Measurements from ENCODE around the gene SLC27A3.

Gene SLC27A3, protein sequence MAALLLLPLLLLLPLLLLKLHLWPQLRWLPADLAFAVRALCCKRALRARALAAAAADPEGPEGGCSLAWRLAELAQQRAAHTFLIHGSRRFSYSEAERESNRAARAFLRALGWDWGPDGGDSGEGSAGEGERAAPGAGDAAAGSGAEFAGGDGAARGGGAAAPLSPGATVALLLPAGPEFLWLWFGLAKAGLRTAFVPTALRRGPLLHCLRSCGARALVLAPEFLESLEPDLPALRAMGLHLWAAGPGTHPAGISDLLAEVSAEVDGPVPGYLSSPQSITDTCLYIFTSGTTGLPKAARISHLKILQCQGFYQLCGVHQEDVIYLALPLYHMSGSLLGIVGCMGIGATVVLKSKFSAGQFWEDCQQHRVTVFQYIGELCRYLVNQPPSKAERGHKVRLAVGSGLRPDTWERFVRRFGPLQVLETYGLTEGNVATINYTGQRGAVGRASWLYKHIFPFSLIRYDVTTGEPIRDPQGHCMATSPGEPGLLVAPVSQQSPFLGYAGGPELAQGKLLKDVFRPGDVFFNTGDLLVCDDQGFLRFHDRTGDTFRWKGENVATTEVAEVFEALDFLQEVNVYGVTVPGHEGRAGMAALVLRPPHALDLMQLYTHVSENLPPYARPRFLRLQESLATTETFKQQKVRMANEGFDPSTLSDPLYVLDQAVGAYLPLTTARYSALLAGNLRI

DNA sequence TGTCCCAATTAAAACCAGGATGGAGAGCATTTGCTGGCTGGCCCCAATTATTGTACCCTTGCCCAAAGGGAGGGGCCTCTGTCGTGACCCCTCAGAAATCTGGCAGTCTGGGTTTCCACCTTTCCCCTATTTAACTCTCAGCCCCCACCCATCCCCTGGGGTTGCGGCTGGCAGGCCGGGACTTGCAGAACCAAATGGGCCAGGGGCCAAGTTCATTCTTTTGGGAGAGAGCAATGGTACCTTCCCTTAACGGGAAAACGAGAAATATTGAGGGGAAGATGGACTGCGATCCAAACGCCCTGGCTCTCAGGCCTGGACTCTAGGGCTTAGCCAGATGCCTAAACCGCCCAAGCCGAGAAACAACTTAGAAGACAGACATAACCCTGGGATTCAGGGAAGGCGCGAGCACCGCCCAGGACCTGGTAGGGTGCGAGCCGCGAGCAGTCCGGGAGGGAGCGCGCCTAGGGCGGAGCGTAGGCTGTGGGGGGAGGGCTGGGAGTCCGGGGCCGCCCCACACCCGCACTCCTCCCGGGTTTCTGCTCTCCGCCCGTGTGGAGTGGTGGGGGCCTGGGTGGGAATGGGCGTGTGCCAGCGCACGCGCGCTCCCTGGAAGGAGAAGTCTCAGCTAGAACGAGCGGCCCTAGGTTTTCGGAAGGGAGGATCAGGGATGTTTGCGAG, at the start of gene SLC27A3:
Gene SLC27A3 (plus strand): TSS at position 628 of the 678 bp plus-strand sequence. CDS start 91 bp downstream, outside the sequence.
- no peak for DNase-seq (ENCODE audit: low read depth, low spot score)

DNA sequence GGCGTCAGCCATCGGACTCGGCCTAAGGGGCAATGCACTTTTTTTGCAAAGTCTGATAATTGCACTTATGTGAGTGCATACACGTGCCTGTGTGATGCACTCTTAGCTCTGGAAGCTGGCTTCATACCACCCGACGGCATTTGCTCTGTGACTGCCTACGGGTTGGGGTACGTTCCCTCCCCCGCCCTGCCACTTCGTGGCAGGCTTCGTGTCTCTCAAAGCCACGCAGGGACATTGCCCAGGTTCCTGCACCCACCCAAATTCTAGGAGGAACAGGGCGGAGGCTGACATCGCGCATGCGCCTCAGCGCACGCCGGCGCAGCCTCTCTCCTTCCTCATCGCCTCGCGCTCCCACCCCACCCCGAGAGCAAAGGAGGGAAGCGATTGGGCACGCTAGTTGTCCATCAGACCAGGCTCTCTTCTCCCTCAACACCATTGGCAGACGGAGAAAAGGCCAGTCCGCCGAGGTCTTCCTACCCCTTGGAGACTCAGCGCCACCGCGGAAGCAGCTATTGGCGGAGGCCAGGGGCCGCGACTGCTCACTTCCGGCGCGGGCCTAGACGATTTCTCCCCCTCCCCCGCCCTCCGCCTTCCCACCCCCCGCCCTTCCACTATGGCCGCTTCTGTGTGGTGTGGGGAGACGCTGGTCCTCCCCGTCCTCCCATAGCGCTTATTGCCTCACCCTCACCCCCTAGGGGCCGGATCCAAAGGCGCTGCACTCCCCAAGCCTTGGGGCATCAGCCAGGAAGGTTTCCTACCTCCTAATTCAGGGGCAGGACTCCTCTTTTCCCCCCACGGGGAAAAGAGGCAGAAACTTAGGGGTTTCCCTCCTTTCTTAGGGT, 47.5 kb upstream of the SLC27A3 start, which contains the start of gene INTS3:
Gene INTS3 (plus strand): TSS at position 588 of the 842 bp plus-strand sequence. CDS start 585 bp downstream, outside the sequence.
- DNase-seq (ENCODE audit: low read depth, low spot score) = peak; percentile 100

DNA sequence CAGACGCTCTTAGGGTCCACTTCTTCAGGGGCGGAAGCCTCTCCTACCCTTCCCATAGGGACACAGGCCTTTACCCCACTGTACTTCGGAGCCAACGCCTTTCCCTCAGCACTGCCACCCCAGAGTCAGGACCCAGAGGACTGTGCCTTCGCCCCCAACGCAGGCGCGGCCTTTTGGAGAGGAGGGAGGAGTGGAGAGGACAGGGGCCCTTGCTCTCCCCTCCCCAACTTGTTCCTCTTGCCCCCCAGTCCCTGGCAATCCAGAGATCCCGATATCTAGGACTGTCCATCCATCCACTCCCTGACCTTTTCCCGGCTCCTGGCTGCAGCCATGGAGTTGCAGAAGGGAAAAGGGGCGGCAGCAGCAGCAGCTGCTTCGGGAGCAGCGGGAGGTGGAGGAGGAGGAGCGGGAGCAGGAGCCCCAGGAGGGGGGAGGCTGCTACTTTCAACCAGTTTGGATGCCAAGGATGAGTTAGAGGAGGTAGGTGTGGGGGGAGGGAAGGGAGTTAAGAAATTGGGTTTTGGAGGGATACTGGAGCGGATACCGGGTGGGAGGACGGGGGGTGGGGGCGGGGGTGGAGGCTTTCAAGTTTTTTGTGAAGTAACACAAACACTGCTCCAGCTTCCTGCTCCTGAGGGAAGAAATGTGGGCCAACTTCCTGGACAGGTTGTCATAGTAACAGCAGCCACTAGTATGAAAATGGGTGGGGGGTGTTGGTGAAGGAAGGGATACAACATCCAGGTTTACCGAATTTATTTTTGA, 46.7 kb upstream of the SLC27A3 start:
- peak; percentile 68 for DNase-seq (ENCODE audit: low read depth, low spot score)

DNA sequence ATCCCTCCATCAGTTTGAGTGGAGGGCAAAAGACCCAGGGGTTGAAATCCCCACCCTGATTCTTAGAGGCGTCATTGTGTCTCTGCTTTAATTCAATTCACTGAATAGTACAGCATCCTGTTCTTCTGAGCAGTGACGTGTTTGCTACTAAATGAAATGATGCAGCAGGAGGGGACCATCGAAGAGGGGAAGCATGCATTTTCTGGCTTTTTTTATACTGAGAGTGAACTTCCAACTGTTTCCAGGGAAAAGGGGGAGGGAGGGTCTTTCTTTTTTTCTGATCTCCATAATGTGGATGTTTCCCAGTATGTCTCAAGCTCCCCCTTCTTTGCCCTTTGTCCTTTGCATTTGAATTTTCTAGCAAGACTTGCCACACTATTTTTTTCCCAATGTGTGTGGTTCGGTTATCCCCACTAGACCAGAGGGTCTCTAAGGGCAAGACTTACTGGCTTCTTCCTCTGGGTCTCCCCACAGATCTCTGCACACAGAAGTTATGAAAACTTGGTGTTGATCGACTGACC, 44.7 kb upstream of the SLC27A3 start:
- DNase-seq (ENCODE audit: low read depth, low spot score) = no peak

DNA sequence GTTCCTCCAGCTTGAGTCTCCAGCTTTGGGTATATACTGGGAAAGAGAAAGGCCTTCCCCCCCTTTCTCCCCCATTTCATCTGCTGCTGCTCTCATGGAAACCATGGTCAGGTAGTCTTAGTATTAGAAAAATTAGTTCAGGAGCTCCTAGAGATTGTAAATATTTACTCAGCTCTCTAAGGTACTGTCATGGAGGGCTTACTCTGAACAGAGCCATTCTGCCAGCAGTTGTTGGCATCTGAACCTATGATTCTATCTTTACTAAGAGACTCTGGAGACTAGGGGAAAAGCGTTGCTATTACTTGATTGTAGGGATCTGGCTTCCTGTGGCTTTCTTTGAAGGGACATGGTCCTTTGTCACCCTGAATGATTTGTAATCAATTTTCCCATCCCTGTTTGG, 41.2 kb upstream of the SLC27A3 start:
- no peak for DNase-seq (ENCODE audit: low read depth, low spot score)

DNA sequence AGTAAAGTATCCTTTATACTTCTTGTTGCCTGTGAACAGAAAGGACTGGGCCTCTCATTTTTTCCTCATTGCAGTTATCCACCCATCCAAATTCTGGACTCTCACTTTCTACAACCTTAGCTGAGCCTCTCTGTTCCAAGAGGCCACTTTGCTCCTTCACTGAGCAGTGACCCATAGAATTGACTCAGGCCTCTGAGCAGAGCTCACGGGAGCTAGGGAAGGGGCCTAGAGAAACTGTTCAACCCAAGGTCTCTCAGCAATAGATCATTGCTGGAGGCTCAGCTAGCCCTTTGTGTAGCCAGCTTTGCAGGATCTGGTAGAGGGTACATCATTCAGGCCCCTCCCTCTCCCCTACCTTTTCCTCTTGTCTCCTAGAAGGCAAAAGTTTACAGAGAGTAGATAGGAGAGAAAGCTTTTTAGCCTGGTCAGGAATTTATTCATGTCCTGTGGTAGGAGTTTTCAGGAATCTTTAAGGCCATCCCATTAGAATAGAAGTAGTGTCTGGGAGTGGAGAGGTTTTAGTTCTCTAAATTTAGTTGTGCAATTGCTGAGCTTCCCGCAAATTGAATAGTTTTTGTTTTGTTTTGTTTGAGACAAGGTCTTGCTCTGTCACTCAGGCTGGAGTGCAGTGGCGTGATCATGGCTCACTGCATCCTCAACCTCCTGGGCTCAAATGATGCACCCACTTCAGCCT, 40.7 kb upstream of the SLC27A3 start:
- no peak for DNase-seq (ENCODE audit: low read depth, low spot score)

DNA sequence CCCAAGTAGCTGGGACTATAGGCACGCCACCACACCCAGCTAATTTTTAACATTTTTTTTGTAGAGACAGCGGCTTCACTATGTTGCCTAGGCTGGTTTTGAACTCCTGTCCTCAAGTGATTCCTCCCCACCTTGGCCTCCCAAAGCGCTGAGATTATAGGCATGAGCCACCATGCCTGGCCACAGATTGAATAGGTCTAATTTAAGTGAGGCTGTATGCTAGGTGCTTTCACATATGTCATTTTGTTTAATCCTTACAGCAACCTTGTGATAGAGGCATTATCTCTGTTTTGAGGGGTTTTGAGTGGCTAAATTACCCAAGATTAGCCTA, 40.2 kb upstream of the SLC27A3 start:
- no peak for DNase-seq (ENCODE audit: low read depth, low spot score)

DNA sequence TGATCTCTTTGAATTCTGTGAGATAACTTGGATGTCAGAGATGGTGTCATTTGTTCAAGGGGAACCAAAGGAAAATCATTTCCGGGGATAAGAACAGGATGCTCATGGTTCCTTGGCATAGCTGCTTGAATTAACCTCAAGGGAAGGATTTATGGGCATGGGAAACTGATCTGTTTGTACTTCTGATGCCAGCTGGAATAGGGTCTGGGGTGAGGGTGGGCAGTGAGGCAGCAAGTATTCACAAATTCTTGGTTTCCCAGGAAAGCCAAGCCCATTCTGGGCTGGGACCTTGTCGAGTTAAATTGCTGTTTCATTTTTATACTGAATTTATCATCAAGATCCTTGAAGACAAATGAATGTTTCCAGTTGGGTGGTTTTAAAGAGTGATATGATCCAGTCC, 33.2 kb upstream of the SLC27A3 start:
- DNase-seq (ENCODE audit: low read depth, low spot score) = no peak

DNA sequence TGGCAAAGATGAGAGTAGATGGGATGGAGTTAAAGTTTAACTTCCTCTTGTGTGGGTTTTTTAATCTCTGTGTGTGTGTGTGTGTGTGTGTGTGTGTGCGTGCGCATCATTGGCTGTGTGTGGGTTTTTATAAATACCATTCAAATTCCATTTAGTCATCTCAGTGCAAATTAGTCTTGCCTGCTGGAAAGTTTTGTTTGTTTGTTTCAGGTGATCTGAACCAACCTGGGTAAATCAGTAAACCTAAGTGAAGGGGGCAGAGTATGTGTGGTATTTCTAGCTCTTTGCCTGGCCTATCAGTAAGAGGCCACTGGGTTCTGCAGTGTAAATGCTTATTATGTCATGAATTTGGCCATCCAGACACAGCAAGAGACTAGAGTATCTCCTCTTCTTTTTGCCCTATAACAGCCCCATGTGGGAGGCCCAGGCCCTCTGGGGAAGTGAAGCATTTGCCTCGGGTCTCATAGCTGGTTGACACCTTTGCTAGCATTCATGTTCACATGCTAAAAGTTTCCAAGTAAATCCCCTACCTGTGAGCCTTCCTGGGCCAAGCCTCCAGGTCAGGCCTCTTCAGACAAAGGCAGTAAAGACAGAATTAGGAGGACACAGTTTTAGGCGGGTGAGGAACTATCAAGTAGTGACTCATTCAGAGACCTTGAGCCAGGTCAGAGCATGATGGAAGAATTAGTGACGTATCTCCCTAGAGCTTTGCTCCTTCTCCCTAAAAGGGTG, 32.6 kb upstream of the SLC27A3 start:
- no peak for DNase-seq (ENCODE audit: low read depth, low spot score)

DNA sequence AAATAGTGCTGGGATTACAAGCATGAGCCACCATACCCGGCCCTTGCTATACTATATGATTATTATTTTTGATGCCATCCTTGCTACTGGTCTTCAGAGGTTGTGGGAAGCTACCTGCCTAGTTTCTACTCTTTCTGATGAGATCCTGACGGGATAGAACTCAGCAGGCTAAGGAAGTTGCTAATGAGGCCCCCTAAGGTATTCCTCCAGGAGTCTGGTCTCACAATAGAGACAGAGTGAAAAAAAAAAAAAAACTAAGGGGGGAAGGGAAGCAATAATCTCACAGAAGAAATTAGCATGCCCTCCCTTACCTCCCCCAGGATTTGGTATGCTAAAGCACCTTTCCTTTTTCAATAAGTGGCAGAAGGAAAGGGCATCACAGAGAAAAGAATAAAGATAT, 29.8 kb upstream of the SLC27A3 start:
- DNase-seq (ENCODE audit: low read depth, low spot score) = peak; percentile 60

DNA sequence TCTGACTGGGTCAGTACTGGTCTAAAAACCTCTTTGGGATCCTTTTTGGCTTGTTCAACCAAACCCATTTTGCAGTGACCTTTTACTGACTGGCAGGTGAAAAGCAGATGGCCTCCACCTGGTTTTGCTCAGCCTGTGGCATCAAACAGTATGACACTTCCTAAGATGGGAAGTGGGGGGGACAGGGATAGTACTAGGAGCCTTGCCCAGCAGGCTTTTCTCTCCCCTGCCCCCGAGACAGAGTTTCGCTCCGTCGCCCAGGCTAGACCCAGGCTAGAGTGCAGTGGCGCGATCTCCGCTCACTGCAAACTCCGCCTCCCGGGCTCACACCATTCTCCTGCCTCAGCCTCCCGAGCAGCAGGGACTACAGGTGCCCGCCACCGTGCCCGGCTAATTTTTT, 29.0 kb upstream of the SLC27A3 start:
- DNase-seq (ENCODE audit: low read depth, low spot score) = peak; percentile 17

DNA sequence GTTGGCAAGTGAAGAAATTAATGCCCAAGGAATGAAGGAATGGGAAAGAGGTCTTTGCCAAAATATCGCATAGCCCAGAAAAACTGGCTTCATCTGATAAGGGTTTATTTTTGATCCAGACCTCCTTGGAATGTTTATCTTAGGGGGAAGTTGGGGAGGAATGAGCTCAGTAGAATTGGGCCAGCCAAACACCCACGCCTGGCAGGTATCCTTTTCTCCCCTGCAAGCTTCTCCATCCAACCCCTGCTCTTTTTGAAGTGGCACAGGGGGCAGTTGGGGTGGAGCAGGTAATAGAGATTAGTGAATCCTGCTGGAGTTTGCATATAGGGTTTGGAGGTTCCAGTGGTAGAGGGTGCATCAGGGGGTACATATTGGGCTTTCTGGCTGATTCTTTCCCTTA, 26.3 kb upstream of the SLC27A3 start:
- no peak for DNase-seq (ENCODE audit: low read depth, low spot score)

DNA sequence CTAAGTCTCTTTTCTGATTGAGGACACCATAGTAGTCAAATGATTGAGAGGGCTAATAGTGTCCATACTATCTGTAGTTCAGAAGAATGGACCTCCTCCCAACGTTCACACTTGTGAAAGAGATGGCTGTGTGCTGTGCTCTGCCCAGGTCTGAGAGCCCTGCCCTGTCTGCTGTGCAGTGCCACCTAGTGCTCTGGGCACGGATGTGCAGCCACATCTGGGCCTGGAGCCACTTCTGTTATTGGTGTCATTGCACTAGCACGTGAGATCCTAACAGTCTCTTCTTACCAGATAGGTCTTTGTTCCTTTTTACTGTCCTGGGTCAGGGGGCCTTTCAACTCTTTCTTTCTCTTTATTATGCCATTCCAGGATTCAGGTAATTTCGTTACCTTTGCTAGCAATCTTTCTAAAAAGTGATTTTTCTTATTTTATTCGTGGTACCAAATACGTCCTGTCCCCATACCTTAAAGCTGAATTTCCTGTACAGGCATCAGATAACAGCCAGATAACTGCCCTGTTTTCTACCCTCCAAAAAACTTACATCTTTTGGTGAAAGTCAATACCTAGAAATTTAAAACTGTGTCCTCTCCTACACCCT, 25.7 kb upstream of the SLC27A3 start:
- DNase-seq (ENCODE audit: low read depth, low spot score) = peak; percentile 87

DNA sequence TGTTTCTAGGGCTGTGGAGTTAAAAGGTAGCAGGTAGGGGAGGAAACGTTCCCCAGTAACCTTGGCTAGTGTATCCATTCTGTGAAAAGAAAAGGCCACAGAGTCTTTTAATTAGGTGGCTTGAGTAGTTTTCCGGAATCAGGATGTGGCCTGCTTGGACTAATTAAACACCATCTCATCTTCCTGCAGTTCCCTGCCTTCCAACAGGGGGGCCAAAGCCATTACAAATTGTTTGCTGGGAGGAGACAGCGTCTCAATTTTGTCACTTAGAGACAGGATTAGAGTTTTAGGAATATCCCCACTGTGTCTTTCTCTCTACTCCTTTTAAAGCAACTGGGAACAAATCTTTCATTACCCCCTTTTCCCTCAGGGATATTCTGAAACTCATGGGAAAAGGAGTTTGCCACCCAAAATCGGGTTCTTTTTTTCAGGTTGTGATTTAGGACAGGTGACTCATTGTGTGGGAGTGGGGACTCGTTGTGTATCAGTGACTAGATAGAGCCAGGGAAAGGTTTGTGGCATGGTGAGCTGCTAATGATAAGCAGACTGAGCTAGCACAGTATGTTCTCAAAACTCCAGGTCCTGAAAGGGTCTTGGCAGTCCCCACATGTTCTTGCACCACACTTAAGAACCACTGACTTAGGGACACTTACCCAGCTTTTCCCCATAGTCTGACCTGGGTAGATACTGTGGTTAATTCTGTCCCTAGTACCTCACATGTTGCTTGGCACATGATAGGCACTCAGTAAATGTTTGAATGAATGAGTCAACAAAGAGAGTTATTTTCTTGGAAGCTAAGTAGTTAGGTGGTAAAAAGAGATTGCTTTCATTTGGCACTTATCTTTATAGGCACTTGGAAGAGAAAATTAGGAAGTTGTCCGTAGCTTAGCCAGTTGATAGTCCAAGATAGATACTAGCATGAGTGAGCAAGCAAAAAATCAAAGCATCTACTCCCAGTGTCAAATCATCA, 24.9 kb upstream of the SLC27A3 start:
- DNase-seq (ENCODE audit: low read depth, low spot score) = no peak

DNA sequence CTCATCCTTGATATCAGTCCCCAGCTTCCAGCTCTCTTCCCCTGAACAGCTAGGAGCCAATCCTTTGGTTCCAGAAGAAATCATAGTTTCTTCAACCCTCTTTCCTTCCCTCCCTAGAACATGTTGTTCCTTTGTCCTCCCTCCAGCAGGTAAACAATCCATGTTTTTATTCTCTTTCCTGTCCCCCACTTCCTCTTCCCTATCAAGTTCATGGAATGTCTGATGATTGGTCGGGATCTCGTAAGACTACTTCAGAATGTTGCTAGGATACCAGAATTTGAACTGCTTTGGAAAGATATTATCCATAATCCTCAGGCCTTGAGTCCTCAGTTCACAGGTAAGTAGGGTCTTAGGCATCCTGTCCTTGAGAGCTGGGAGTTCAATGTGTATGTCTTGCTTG, 23.1 kb upstream of the SLC27A3 start:
- no peak for DNase-seq (ENCODE audit: low read depth, low spot score)

DNA sequence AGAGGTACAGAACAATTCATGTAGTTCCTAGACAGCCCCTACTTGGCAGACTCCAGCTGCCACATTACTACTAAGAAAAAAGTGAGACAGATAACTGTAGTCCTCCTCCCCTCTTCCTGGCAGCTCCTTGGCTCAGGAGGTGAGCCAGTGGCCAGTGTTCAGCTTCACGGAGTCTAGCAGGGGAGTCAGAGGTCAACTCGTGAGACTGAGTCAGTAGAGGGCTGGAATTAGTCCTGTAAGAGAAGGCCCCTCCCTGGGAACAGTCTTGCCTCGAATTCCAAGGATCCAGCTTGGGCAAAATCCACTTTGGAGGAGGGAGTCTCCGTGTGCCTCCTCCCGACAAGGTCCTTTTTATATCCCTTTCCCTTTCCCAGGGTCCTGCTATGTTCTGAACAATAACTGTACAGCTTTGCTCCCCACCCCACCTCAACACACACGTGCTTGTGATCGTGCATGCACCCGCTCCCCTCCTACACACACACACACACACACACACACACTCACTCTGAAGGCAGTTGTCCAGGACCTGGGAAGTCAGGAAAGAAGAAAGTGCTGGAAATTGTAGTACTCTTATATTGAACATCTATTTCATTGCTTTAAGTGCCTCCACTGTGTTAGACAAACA, 22.5 kb upstream of the SLC27A3 start:
- DNase-seq (ENCODE audit: low read depth, low spot score) = no peak

DNA sequence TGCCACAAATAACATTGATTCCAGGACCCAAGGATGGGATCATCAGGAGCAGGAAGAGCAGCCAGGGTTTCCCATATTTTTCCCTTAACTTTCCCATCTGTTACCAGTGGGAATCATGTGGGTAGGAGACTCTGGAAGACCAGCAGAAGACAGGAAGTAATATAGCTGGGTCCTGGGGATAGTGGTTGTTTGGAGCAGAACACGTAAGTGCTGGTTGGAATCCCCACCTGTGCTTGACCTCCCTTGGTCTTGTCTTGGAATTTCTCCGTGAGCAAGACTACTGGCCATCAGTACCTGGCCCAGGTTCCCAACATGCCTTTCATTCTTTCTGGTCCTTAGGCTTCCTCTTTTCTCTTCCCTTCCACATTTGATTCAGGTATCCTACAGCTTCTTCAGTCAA, 20.9 kb upstream of the SLC27A3 start:
- no peak for DNase-seq (ENCODE audit: low read depth, low spot score)
